ENCODE results near the gene DIRAS1.

DNA sequence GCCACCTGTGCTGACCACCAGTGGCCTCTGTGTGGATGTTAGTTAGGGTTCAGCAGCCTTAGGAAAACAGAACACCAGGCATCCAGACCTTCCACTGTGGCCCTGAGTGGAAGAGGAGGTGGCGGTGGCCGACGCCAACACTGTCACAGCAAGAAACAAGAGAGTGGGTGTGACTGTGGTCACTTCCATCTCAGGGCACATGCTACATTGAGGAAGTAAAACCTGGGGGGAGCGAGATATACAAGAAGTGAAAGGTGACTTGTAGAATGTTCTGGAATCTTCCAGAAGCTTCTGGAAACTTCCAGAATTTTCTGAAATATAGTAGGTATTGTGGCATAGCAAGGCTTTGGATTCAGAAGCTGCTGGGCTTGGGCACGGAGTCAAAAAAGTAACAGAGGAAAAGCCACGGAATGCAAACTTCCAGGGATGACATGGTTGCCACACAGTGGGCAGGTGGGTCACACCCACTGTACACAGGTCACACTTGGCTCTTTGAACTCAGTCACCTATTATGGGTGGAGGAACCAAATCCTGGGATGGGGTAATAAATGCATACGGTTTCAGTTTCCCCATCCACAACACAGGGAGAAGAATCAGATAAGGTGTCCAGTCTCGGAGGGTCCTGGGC, 43.0 kb downstream of the DIRAS1 start:
- TF ChIP-seq CTCF (conservative IDR thresholded peaks at IDR 0.05; ENCODE audit: low read depth in 2 of 2) (no peak), ZNF114 (CRISPR knock-in tag; IDR thresholded peaks at IDR 0.05) (no peak), POLR2AphosphoS5 (IDR thresholded peaks at IDR 0.05; ENCODE audit: low read depth) (no peak), JUNB (IDR thresholded peaks at IDR 0.05; ENCODE audit: unreplicated experiment) (no peak), NANOG (IDR thresholded peaks at IDR 0.05; ENCODE audit: borderline replicate concordance) (no peak)

All from GM23338 (cell line).